WTC11 (cell line): ENCODE measurements around the gene JSRP1. TPM values are rescaled to one million over a fixed set of nuclear protein-coding genes. Genes with fewer than 3 reads are reported as not detected.
A peak's percentile ranks its signal among the peaks of the same experiment; 100 is the strongest.

Experiments
- ATAC-seq: fragments of 200-7000 bp; cut with Tn5 transposase; 2 replicates; pipeline ENCODE4 v1.10.0; 2021; ENCODE audit warnings: mild to moderate bottlenecking, moderate library complexity
- CTCF ChIA-PET: fragments of 300-600 bp; sonication (Branson Sonifier 250); formaldehyde crosslinking; loops from one replicate; lab custom pipeline; 2021; ENCODE audit warnings: antibody characterized with exemption; lab: Charles Lee
- POLR2A ChIA-PET: fragments of 350-600 bp; sonication (Branson Sonifier 250); formaldehyde crosslinking; loops from one replicate; lab custom pipeline; 2021; ENCODE audit warnings: antibody characterized with exemption; lab: Charles Lee
- DNase-seq: peaks from one replicate; pipeline ENCODE4 v3.0.0; 2021; ENCODE audit warnings: low spot score
- H3K27ac Mint-ChIP-seq: 2 replicates; pipeline ENCODE4 v1.8.0; 2021; ENCODE audit warnings: mixed read lengths
- H3K27me3 Mint-ChIP-seq: 2 replicates; pipeline ENCODE4 v1.8.0; 2021; ENCODE audit warnings: low read depth, mild to moderate bottlenecking, moderate library complexity, mixed read lengths
- H3K36me3 Mint-ChIP-seq: 2 replicates; pipeline ENCODE4 v1.8.0; 2021; ENCODE audit warnings: mixed read lengths
- H3K4me1 Mint-ChIP-seq: 2 replicates; pipeline ENCODE4 v1.8.0; 2022; ENCODE audit warnings: mixed read lengths
- H3K4me3 Mint-ChIP-seq: 2 replicates; pipeline ENCODE4 v1.8.0; 2021; ENCODE audit warnings: mild to moderate bottlenecking, moderate library complexity, mixed read lengths
- H3K9me3 Mint-ChIP-seq: 2 replicates; pipeline ENCODE4 v1.8.0; 2021; ENCODE audit warnings: mixed read lengths
- ELF4 ChIP-seq: sonication (generic); formaldehyde crosslinking; IDR thresholded peaks from 2 replicates; pipeline ENCODE4 v1.8.1; 2022; ENCODE audit warnings: low read depth, mild to moderate bottlenecking, moderate library complexity, missing genetic modification reagents
- FOXJ3 ChIP-seq: sonication (generic); formaldehyde crosslinking; IDR thresholded peaks from 2 replicates; pipeline ENCODE4 v1.9.0; 2021; ENCODE audit warnings: missing genetic modification reagents, mild to moderate bottlenecking, borderline replicate concordance
- NFATC4 ChIP-seq: fragments of 250-450 bp; sonication (Bioruptor Pico); IDR thresholded peaks from 2 replicates; pipeline ENCODE4 v1.9.0; 2021; ENCODE audit warnings: mild to moderate bottlenecking
- NFE2L1 ChIP-seq: sonication (generic); formaldehyde crosslinking; IDR thresholded peaks from 2 replicates; pipeline ENCODE4 v1.8.1; 2023; ENCODE audit warnings: missing genetic modification reagents
- RELA ChIP-seq: sonication (generic); formaldehyde crosslinking; IDR thresholded peaks from 2 replicates; pipeline ENCODE4 v1.8.1; 2022; ENCODE audit warnings: missing genetic modification reagents, mild to moderate bottlenecking, borderline replicate concordance
- TEAD1 ChIP-seq: sonication (generic); formaldehyde crosslinking; IDR thresholded peaks from 2 replicates; pipeline ENCODE4 v1.8.0; 2022; ENCODE audit warnings: mild to moderate bottlenecking, missing genetic modification reagents
- TEAD4 ChIP-seq: sonication (generic); formaldehyde crosslinking; IDR thresholded peaks from 2 replicates; pipeline ENCODE4 v1.8.0; 2022; ENCODE audit warnings: mild to moderate bottlenecking, missing genetic modification reagents
- ZNF121 ChIP-seq: sonication (generic); formaldehyde crosslinking; IDR thresholded peaks from 2 replicates; pipeline ENCODE4 v1.8.0; 2023; ENCODE audit warnings: missing genetic modification reagents
- ZNF263 ChIP-seq: sonication (generic); formaldehyde crosslinking; IDR thresholded peaks from 2 replicates; pipeline ENCODE4 v1.8.1; 2022; ENCODE audit warnings: low read depth, mild to moderate bottlenecking, moderate library complexity, missing genetic modification reagents
- ZNF396 ChIP-seq: fragments of 250-450 bp; sonication (Bioruptor Pico); IDR thresholded peaks from 2 replicates; pipeline ENCODE4 v1.8.0; 2021; ENCODE audit warnings: mild to moderate bottlenecking, moderate library complexity, borderline replicate concordance
- ZNF423 ChIP-seq: fragments of 250-450 bp; sonication (Bioruptor Pico); IDR thresholded peaks from 2 replicates; pipeline ENCODE4 v2.1.2; 2022; ENCODE audit warnings: mild to moderate bottlenecking, moderate library complexity
- total RNA-seq: library from RNA; stranded (reverse); gene quantifications from 3 replicates; pipeline ENCODE4 v1.2.3, GENCODE V29; 2021
- TF ChIP-seq, protein P1 (sequence below): sonication (generic); formaldehyde crosslinking; IDR thresholded peaks from 2 replicates; pipeline ENCODE4 v1.8.0; 2022; ENCODE audit warnings: mild to moderate bottlenecking, missing genetic modification reagents
- TF ChIP-seq, protein P2 (sequence below): fragments of 250-450 bp; sonication (Bioruptor Pico); IDR thresholded peaks from 2 replicates; pipeline ENCODE4 v1.9.0; 2021; ENCODE audit warnings: mild to moderate bottlenecking
- TF ChIP-seq, protein P3 (sequence below): sonication (generic); formaldehyde crosslinking; IDR thresholded peaks from 2 replicates; pipeline ENCODE4 v1.8.1; 2023; ENCODE audit warnings: mild to moderate bottlenecking, missing genetic modification reagents
- TF ChIP-seq, protein P4 (sequence below): sonication (generic); formaldehyde crosslinking; IDR thresholded peaks from 2 replicates; pipeline ENCODE4 v1.8.1; 2023; ENCODE audit warnings: mild to moderate bottlenecking, moderate library complexity, missing genetic modification reagents
- TF ChIP-seq, protein P5 (sequence below): fragments of 250-450 bp; sonication (Bioruptor Pico); conservative IDR thresholded peaks from 2 replicates; pipeline ENCODE4 v1.9.0; 2021; ENCODE audit warnings: mild to moderate bottlenecking
- TF ChIP-seq, protein P6 (sequence below): sonication (generic); formaldehyde crosslinking; IDR thresholded peaks from 2 replicates; pipeline ENCODE4 v1.8.1; 2022; ENCODE audit warnings: low read depth, missing genetic modification reagents, borderline replicate concordance
- TF ChIP-seq, protein P7 (sequence below): sonication (generic); formaldehyde crosslinking; IDR thresholded peaks from 2 replicates; pipeline ENCODE4 v1.8.0; 2022; ENCODE audit warnings: mild to moderate bottlenecking, missing genetic modification reagents

The JSRP1 gene
- total RNA-seq, 1 experiment from 2014 or later: 0.33 TPM

DNA sequence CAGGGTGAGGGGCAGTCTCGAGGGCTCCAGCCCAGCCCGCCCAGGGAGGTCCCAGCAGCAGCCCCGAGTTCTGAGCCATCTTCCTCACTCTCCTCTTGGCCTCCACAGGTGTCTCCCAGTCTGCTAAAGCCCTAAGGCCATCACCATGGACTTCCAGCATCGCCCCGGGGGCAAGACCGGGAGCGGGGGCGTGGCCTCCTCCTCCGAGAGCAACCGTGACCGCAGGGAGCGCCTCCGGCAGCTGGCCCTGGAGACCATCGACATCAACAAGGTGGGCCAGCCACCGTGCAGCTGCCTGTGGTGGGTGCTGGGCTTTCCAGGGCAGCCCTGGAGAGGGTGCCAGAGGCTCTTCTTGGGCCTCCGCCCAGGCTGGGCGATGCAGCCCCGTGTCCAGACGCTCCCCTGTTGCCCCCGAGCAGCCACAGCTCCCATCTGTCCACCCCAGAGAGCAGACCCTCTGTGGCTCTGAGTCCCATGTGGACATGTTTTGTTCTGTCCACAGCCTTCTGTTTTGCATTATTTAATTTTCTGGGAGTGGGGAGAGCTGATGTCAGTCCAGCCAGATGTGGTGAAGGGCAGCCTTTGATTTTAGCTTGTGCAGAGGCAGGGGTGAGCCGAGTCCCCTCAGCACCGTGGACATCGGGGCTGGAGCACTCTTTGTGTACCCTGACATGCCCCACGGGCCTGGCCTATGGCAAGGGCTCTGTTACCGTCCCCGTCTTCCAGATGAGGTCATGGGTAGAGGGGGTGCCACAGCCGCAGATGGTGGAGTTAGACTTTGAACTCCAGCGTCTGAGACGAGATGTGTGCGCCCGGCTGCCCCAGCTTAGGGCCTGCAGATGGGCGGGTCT, 12.7 kb downstream of the JSRP1 start (continued):
- no peak for TF ChIP-seq FOXJ3
- TF ChIP-seq NFE2L1: no peak
- TF ChIP-seq, protein P1, sequence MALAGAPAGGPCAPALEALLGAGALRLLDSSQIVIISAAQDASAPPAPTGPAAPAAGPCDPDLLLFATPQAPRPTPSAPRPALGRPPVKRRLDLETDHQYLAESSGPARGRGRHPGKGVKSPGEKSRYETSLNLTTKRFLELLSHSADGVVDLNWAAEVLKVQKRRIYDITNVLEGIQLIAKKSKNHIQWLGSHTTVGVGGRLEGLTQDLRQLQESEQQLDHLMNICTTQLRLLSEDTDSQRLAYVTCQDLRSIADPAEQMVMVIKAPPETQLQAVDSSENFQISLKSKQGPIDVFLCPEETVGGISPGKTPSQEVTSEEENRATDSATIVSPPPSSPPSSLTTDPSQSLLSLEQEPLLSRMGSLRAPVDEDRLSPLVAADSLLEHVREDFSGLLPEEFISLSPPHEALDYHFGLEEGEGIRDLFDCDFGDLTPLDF (CRISPR knock-in tag): no peak

DNA sequence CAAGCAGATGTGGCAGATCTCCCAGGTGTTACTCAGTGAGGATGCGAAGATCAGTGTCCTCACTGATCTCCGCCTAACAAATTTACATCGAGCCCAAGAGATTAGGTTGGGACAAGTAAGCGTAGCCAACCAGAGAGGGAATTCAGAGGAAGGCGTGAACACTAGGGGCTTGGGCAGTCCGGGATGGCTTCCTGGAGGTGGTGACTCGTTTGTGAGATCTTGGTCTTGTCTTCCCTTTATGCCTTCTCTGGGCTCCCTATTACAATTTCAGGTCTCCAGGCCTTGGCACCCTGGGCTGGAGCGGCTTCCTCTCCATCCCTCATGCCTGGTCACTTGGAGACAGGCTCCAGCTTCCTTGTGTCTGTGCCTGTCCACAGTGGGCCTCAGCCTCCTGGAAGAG, 13.4 kb downstream of the JSRP1 start:
- peaks cover 28% of the 10 kb centered on the region for H3K36me3 Mint-ChIP-seq
- H3K4me1 Mint-ChIP-seq: peaks cover 32% of the 10 kb centered on the region
- H3K4me3 Mint-ChIP-seq: no peak overlapping the region
- DNase-seq: no peak
- no peak for TF ChIP-seq ZNF263 (CRISPR knock-in tag)
- TF ChIP-seq, protein P2, sequence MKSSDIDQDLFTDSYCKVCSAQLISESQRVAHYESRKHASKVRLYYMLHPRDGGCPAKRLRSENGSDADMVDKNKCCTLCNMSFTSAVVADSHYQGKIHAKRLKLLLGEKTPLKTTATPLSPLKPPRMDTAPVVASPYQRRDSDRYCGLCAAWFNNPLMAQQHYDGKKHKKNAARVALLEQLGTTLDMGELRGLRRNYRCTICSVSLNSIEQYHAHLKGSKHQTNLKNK (CRISPR knock-in tag): no peak
- no peak for TF ChIP-seq ZNF121
- TF ChIP-seq ZNF423 (CRISPR knock-in tag): no peak
- TF ChIP-seq, protein P3, sequence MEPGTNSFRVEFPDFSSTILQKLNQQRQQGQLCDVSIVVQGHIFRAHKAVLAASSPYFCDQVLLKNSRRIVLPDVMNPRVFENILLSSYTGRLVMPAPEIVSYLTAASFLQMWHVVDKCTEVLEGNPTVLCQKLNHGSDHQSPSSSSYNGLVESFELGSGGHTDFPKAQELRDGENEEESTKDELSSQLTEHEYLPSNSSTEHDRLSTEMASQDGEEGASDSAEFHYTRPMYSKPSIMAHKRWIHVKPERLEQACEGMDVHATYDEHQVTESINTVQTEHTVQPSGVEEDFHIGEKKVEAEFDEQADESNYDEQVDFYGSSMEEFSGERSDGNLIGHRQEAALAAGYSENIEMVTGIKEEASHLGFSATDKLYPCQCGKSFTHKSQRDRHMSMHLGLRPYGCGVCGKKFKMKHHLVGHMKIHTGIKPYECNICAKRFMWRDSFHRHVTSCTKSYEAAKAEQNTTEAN (CRISPR knock-in tag): no peak
- no peak for TF ChIP-seq TEAD1 (CRISPR knock-in tag)
- TF ChIP-seq, protein P4, sequence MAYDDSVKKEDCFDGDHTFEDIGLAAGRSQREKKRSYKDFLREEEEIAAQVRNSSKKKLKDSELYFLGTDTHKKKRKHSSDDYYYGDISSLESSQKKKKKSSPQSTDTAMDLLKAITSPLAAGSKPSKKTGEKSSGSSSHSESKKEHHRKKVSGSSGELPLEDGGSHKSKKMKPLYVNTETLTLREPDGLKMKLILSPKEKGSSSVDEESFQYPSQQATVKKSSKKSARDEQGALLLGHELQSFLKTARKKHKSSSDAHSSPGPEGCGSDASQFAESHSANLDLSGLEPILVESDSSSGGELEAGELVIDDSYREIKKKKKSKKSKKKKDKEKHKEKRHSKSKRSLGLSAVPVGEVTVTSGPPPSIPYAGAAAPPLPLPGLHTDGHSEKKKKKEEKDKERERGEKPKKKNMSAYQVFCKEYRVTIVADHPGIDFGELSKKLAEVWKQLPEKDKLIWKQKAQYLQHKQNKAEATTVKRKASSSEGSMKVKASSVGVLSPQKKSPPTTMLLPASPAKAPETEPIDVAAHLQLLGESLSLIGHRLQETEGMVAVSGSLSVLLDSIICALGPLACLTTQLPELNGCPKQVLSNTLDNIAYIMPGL: no peak
- POLR2A ChIA-PET: interaction anchor here (0.8 kb wide), 1 partner anchor 11 kb away, joined by 3 read pairs; no protein-coding TSS in a partner anchor
- H3K27ac Mint-ChIP-seq: peak overlapping the region; percentile 93
- ATAC-seq: no peak
- CTCF ChIA-PET: interaction anchor here (1.3 kb wide), 1 partner anchor 11 kb away, joined by 5 read pairs; no protein-coding TSS in a partner anchor
- no peaks in the 10 kb centered on the region for H3K9me3 Mint-ChIP-seq
- H3K27me3 Mint-ChIP-seq: no peaks in the 10 kb centered on the region

DNA sequence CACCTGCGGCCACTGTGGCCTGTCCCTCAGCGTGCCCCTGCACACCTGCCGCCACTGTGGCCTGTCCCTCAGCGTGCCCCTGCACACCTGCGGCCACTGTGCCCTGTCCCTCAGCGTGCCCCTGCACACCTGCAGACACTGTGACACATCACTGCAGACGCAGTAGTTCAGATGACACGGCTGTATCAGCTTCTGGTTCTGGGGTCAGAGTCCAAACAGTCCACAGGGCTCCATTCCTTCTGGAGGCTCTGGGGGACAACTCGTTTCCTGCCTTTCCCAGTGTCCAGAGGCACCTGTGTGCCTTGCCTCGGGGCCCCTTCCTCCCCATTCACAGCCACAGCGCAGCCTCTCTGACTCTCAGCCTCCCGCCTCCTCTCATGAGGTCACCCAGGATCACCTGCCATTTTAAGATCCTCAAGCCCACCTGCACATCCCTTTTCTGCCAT, 14.1 kb downstream of the JSRP1 start:
- TF ChIP-seq ZNF396 (CRISPR knock-in tag) (no peak), RELA (CRISPR knock-in tag) (no peak), ZNF121 (no peak), TEAD1 (CRISPR knock-in tag) (no peak), ELF4 (no peak), NFATC4 (CRISPR knock-in tag) (no peak), FOXJ3 (no peak), TEAD4 (CRISPR knock-in tag) (no peak)
- TF ChIP-seq, protein P5, sequence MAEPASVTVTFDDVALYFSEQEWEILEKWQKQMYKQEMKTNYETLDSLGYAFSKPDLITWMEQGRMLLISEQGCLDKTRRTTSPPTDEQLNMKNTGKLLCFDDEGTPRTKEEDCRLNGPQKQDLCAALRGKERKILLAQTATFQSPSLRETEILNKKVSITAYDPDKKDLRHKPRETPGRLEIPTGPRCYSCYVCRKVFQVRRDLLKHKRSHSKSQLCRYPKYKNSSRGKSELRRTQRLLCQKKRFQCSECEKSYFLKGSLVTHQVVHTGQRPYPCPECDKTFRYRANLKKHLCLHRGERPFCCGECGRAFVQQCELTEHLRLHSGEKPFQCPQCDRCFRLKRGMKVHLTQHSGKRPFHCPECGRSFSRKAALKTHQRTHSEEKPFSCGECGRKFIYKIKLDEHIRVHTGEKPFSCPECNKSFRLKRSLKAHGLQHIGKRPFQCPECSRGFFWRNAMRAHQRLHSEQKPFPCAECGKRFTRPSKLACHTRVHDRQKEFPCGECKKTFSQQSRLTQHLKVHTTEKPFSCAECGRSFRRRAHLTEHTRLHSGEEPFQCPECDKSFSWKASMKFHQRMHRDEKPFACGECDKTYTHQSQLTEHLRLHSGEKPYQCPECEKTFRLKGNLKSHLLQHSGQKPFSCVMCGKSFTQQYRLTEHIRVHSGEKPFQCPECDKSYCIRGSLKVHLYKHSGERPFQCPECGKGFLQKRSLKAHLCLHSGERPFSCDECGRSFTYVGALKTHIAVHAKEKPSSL (CRISPR knock-in tag): no peak
- TF ChIP-seq, protein P6, sequence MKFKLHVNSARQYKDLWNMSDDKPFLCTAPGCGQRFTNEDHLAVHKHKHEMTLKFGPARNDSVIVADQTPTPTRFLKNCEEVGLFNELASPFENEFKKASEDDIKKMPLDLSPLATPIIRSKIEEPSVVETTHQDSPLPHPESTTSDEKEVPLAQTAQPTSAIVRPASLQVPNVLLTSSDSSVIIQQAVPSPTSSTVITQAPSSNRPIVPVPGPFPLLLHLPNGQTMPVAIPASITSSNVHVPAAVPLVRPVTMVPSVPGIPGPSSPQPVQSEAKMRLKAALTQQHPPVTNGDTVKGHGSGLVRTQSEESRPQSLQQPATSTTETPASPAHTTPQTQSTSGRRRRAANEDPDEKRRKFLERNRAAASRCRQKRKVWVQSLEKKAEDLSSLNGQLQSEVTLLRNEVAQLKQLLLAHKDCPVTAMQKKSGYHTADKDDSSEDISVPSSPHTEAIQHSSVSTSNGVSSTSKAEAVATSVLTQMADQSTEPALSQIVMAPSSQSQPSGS: no peak
- TF ChIP-seq, protein P7, sequence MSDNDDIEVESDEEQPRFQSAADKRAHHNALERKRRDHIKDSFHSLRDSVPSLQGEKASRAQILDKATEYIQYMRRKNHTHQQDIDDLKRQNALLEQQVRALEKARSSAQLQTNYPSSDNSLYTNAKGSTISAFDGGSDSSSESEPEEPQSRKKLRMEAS (CRISPR knock-in tag): no peak
- TF ChIP-seq, all 79 proteins: peak for 0
- DNase-seq (no peak), ATAC-seq (no peak)
- H3K27me3 Mint-ChIP-seq: no peaks in the 10 kb centered on the region
- H3K4me3 Mint-ChIP-seq: no peak overlapping the region
- H3K36me3 Mint-ChIP-seq: peaks cover 30% of the 10 kb centered on the region
- H3K27ac Mint-ChIP-seq: peak overlapping the region; percentile 93
- peaks cover 38% of the 10 kb centered on the region for H3K4me1 Mint-ChIP-seq
- no peaks in the 10 kb centered on the region for H3K9me3 Mint-ChIP-seq
- ChIA-PET POLR2A (no interaction called here), CTCF (no interaction called here)
